NCI-H2107 (cell line): Measurements from ENCODE around the gene WBP2.

Source experiments
- DNase-seq: peaks from one replicate; lab custom pipeline; 2025; lab: John Stamatoyannopoulos, UW

WBP2 gene

GRCh38 chr17:75855310-75856061 lies at the start of gene WBP2:
Gene WBP2, minus strand, starts transcription at chr17:75855335. Its CDS starts 38 bp downstream, at chr17:75855297.
- DNase-seq: peak; percentile 96

GRCh38 chr17:75902406-75902805 lies 47.3 kb upstream of the WBP2 start:
- no peak for DNase-seq

GRCh38 chr17:75901727-75902126 lies 46.6 kb upstream of the WBP2 start:
- DNase-seq: no peak

- DNase-seq: no peak
These were observed 45.8 kb upstream of the WBP2 start for GRCh38 chr17:75900691-75901533.

- DNase-seq: no peak
These were observed 44.8 kb upstream of the WBP2 start for GRCh38 chr17:75899767-75900468.

- DNase-seq: no peak
These were observed 44.2 kb upstream of the WBP2 start for GRCh38 chr17:75899353-75899752.

- DNase-seq: no peak
These were observed 43.7 kb upstream of the WBP2 start for GRCh38 chr17:75898791-75899190.

GRCh38 chr17:75898065-75898464 lies 42.9 kb upstream of the WBP2 start:
- DNase-seq: no peak

GRCh38 chr17:75897160-75898019 lies 42.3 kb upstream of the WBP2 start:
- no peak for DNase-seq

- DNase-seq: peak; percentile 29
These were observed 41.5 kb upstream of the WBP2 start, which contains the start of gene TRIM65 for GRCh38 chr17:75896415-75897159. Gene TRIM65, minus strand, starts transcription at chr17:75896951. Its CDS starts 14 bp downstream, at chr17:75896937.

- no peak for DNase-seq
These were observed 40.4 kb upstream of the WBP2 start for GRCh38 chr17:75895370-75896155.

- no peak for DNase-seq
These were observed 39.1 kb upstream of the WBP2 start for GRCh38 chr17:75894049-75894733.

- no peak for DNase-seq
These were observed 38.3 kb upstream of the WBP2 start for GRCh38 chr17:75893305-75894048.

GRCh38 chr17:75892556-75893224 lies 37.6 kb upstream of the WBP2 start:
- no peak for DNase-seq

- DNase-seq: no peak
These were observed 36.7 kb upstream of the WBP2 start for GRCh38 chr17:75891605-75892555.

- no peak for DNase-seq
These were observed 36.0 kb upstream of the WBP2 start for GRCh38 chr17:75891022-75891604.
